ENCODE measurements around the gene LSP1.

LSP1 gene

GRCh38 chr11:1890856-1891830 lies 38.3 kb downstream of the LSP1 start:
- DNase-seq (ENCODE audit: low spot score), result no peak

DNA sequence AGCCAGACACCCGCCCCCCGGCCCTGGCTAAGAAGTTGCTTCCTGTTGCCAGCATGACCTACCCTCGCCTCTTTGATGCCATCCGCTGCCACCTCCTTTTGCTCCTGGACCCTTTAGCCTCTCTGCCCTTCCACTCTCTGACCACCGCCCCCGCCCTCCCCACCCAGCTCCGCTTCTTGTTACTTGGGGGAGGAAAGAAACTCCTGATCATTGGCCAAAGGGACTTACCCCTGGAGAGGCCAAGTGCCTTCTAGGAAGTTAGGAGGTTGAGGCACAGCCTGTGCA lies 38.9 kb downstream of the LSP1 start, which contains the start of gene PRR33:
Gene PRR33 (minus strand): TSS at position 65 of the 285 bp plus-strand sequence. CDS start 1,311 bp downstream, outside the sequence.
- DNase-seq (ENCODE audit: low spot score), result no peak

GRCh38 chr11:1892116-1892515 lies 39.2 kb downstream of the LSP1 start:
- DNase-seq (ENCODE audit: low spot score), result no peak

DNA sequence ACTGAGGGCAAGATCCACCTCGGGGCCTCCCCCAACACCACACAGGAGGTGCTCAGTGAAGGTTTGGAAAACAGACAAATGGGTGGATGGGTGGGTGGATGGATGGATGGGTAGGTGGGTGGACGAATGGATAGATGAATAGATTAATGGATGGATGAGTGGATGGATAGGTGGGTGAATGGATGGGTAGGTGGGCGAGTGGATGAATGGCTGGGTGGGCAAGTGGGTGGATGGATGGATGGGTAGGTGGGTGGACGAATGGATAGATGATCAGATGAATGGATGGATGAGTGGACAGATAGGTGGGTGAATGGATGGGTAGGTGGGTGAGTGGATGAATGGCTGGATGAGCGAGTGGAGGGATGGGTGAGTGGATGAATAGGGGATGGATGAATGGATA lies 39.7 kb downstream of the LSP1 start:
- DNase-seq (ENCODE audit: low spot score), result no peak

DNA sequence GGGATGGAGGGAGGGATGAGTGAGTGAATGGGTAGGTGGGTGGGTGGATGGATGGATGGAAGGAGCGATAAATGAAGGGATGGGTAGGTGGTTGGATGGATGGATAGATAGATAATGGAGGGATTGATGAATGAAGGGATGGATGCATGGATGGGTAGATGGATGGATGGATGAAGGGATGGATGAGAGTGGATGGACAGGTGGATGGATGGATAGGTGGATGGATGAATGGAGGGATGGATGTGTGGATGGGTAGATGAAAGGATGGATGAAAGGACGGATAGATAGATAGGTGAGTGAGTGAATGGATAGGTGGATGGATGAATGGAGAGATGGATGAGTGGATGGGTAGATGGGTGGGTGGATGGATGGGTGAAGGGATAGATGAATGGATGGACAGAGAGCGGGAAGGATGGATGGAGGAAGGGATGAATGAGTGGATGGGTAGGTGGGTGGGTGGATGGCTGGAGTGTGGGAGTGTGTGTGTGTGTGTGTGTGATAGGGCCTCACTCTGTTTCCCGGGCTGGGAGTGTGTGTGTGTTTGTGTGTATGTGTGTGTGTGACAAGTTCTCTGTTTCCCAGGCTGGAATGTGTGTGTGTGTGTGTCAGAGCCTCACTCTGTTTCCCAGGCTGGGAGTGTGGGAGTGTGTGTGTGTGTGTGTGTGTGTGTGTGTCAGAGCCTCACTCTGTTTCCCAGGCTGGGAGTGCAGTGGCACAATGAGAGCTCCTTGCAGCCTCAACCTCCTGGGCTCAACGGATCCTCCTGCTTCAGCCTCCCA lies 40.9 kb downstream of the LSP1 start:
- no peak for DNase-seq (ENCODE audit: low spot score)

DNA sequence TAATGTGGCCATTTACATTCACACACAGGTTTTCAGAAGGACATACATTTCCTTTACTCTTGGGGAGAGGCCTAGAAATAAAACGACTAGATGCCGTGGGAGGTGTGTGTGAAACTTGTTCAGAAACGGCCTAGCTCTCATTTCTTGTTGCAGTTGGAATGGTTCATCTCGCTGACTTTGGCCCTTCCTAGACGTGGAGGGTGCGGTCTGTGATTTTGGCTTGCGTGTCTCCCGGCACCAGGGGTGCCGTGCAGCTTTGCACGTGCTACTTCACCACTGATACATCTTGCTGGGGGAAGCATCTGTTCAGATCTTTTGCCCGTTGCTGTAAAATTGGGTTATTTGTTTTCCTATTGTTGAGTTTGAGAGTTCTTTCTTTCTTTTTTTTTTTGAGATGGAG lies 41.9 kb downstream of the LSP1 start:
- DNase-seq (ENCODE audit: low spot score), result no peak

DNA sequence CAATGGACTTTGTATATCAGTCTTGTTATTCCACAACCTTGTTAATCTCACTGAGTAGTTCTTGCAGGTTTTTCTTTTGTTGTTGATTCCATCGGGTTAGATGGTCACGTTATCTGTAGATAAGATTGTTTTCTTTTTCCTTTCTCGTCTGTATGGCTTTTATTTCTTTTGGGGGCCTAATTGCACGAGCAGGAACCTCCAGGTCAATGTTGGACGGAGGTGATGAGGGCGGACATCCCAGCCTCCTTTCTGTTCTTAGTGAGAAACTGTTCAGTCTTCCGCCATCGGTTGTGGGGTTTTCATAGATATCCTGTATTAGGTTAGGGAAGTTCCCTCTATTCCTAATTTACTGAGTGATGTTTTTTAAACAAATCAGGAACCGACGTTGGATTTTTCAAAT lies 43.6 kb downstream of the LSP1 start:
- DNase-seq (ENCODE audit: low spot score), result no peak

GRCh38 chr11:1896923-1897322 lies 44.0 kb downstream of the LSP1 start:
- DNase-seq (ENCODE audit: low spot score), result no peak

DNA sequence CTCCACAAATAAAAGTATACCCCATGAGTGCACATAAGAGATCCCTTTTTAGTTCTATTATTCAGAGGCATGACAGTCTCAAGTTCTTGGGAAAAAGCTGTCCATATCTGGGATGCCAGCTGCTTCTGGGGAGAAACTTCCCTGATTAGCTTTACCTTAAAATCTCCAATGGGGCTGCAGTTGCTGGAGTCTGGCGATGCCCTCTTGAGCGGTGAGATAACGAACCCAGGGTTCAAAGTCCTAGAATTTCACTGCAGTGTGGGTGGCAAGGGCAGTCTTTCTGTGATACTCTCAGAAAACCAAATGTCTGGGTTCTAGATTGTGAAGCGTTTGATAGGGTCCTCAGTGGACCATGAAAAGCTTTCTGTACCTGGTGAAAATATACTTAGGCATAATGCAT lies 46.2 kb downstream of the LSP1 start:
- DNase-seq (ENCODE audit: low spot score), result no peak

- no peak for DNase-seq (ENCODE audit: low spot score)
These were observed 46.8 kb downstream of the LSP1 start for GRCh38 chr11:1899686-1900085.

DNA sequence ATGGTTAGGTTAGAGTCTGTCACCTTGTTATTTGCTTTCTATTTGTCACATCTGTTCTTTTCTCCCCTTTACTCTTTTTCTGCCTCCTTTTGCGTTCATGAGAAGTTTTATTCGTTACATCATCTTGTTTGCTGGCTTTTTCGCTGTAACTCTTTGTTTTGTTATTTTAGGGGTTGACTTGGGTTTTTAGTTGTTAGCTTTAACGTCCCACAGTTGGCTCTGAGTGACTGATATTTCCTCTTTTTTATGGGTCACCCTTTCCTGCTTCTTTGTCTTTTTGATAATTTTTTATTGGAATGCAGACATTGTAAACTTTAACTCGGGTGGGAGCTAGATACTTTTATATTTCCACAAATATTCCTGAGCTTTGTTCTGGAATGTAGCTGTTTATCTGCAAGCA lies 53.3 kb downstream of the LSP1 start:
- DNase-seq (ENCODE audit: low spot score), result no peak

GRCh38 chr11:1906611-1907423 lies 53.9 kb downstream of the LSP1 start:
- no peak for DNase-seq (ENCODE audit: low spot score)

GRCh38 chr11:1908618-1909017 lies 55.7 kb downstream of the LSP1 start:
- no peak for DNase-seq (ENCODE audit: low spot score)

- DNase-seq (ENCODE audit: low spot score), result no peak
These were observed 56.6 kb downstream of the LSP1 start for GRCh38 chr11:1909524-1909923.

DNA sequence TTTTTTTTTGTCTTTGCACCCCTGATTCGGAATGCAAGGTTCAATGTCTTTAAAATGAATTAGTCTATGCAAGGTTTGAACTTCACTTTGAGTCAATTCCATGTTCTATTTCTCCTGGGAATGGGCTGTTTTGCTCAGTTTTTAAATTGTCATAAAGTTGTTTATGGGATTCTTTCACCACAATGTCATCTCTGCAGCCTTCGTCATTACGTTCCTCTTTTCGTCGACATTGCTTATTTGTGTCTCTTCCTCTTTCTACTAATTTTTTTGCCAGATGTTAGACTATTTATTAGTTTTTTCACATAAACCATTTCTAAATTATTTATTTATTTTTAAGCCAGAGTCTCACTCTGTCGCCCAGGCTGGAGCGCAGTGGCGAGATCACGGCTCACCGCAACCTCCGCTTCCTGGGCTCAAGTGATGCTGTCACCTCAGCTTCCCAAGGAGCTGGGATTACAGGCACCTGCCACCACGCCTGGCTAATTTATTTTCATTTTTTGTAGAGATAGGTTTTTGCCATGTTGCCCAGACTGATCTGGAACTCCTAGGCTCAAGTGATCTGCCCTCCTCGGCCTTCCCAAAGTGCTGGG lies 59.5 kb downstream of the LSP1 start:
- no peak for DNase-seq (ENCODE audit: low spot score)

DNA sequence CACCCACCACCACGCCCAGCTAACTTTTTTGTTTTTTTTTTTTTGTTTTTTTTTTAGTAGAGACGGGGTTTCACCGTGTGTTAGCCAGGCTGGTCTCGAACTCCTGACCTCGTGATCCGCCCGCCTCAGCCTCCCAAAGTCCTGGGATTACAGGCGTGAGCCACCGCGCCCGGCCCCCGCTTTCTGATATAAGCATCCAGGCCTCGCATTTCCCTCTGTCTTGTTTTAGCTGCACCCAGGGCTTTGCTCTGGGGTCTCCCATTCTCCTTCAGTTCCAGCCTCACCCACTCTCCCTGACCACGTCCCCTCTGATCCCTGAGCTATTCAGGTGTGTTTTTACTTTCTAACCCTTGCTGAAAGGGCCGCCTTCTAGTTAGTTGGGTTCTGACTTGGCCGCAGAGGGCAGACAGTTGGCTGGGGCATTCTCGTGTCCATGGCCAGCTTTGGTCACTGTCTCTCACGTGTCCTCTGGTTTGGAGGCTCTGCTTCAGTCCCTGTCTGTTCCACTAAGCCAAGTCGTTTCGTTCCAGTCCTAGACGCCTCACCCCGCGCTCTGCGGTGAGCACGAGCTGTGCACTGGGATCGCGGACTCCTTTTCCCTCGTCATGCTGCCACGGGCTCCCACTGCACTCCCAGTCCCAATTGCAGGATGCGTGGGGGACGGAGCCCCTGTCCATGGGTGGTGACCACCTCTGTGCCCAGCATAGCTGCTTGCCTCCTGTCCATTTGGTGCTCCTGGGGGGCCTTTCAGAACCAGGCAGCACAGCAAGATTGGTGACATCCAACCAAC lies 60.6 kb downstream of the LSP1 start:
- DNase-seq (ENCODE audit: low spot score), result no peak

DNA sequence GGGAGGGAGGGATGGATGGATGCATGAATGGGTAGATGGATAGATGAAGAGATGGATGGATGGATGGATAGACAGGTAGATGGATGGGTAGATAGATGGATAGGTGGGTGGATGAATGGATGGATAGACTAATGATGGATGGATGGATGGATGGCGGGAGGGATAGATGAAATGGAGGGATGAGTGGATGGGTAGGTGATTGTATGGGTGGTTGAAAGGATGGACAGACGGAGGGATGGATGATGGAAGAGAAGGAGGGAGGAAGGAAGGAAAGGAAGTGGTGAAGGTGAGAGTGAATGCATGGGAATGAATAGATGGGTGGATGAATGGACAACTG lies 62.9 kb downstream of the LSP1 start:
- no peak for DNase-seq (ENCODE audit: low spot score)

DNA sequence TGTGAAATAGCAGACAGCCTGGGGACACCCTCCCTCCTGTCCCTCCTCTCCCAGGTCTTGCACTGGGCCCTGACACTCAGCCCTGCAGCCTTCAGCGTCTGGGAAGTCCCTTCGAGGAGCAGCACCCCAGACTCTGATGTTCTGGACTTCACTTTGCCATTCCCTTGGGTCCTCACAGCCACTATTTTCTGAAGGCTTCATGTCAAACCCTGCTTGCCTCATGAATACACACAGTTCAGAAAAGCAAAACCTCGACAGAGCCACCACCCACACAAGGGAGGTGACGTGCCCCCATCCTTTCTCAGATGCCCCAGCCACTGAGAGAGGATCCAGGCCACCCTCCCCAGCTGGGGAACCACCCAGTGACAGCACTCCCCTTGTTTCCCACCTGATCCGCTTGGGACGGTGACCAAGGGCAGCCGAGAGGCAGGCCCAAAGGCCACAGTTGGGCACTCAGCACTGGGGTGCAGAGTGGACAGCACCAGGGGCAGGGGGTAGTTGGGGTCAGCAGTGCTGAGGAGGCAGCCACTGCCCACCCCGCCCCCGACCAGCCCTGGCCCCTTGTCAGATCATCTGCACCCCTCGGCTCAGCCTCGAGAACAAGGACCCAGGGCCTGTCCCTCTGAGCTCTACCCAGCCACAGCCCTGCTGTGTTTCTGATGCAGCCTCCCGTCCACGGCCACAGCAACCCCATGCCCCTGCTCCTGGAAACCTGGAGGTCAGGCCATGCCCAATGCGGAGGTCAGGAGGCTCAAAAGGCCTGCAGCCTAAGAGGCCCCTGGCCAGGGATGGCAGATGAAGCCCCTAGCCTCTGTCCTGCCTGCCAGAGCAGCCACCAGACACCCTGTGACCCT lies 63.5 kb downstream of the LSP1 start:
- no peak for DNase-seq (ENCODE audit: low spot score)

DNA sequence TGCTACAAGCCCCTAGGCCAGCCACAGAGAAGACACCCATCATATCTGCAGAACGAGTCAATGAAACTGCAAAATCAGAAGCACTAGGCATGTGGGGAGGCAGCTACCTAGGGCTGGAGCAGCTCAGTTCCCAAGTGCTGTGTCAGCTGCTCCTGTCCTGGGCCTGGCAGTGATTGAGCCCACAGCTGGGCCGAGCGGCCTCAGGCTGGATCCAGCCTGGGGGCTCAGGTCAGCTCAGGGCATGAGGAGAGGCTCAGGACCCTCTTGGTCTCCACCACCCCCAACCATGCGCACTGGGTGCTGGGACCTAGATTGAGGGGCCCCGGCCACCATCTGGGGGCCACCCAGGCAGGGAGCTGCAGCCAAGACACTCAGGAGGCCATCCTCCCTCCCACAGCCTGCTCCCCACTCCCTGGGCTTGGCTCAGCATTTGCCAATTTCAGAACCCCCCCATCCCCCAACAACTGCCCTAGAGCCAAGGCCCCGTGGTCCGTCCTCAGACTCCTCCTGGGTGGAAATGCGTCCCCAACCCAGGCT lies 64.2 kb downstream of the LSP1 start:
- DNase-seq (ENCODE audit: low spot score), result no peak
